Measurements from ENCODE around the gene PHYKPL.

DNA sequence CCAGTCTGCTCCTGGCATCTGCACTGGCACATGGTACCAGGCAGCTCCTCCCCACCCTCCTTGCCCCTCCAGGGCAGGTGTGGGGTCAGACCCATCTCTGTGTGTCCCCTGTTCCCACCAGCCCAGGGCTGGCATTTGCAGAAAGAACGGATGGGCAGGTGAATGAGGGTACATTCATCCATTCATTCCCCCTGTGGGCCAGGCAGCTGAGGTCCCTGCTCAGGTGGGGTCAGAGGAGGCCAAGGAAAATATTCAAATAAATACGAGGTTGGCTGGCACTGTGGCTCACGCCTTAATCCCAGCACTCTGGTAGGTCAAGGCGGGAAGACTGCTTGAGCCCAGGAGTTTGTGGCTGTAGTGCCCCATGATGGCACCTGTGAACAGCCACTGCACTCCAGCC is 25.0 kb upstream of the PHYKPL start:
- TF ChIP-seq CTCF (conservative IDR thresholded peaks at IDR 0.05; ENCODE audit: low read depth, low read length) (no peak), EZH2 (IDR thresholded peaks at IDR 0.05; ENCODE audit: borderline replicate concordance, low read depth, low read length, poor library complexity, severe bottlenecking) (no peak)
